ENCODE data around the gene NUP93.

NUP93 gene

GRCh38 chr16:56898847-56899246 is 168.9 kb downstream of the NUP93 start:
- no peak for DNase-seq

Measured in activated naive CD4-positive, alpha-beta T cell treated with Interleukin-2 at 50 U/mL for 16 hours (primary cell).